NAMALWA (cell line): ENCODE results near the gene RANBP1.

Experiments used
- DNase-seq: peaks from one replicate; pipeline ENCODE4 v3.0.0-alpha.2; 2015; ENCODE audit warnings: low spot score

Gene RANBP1

GRCh38 chr22:20125201-20126174 lies 9.6 kb downstream of the RANBP1 start:
- no peak for DNase-seq

- DNase-seq = peak; percentile 43
These were observed 10.6 kb downstream of the RANBP1 start for GRCh38 chr22:20126284-20127029.

- DNase-seq = no peak
These were observed 11.5 kb downstream of the RANBP1 start for GRCh38 chr22:20127318-20127868.

GRCh38 chr22:20127869-20128618 lies 12.1 kb downstream of the RANBP1 start:
- no peak for DNase-seq

- no peak for DNase-seq
These were observed 12.7 kb downstream of the RANBP1 start for GRCh38 chr22:20128619-20128901.

GRCh38 chr22:20128902-20129746 lies 13.2 kb downstream of the RANBP1 start:
- peak; percentile 67 for DNase-seq

GRCh38 chr22:20129747-20130014 lies 13.8 kb downstream of the RANBP1 start:
- DNase-seq = no peak

- no peak for DNase-seq
These were observed 14.4 kb downstream of the RANBP1 start for GRCh38 chr22:20130319-20130718.

- no peak for DNase-seq
These were observed 15.1 kb downstream of the RANBP1 start for GRCh38 chr22:20130731-20131596.

- no peak for DNase-seq
These were observed 15.6 kb downstream of the RANBP1 start, which contains the start of gene ZDHHC8 for GRCh38 chr22:20131597-20131858. TSS of gene ZDHHC8 (plus strand) at chr22:20131804. CDS start at chr22:20131948, 144 bp downstream.

GRCh38 chr22:20131859-20132685 lies 16.2 kb downstream of the RANBP1 start:
- DNase-seq = no peak

GRCh38 chr22:20132686-20133246 lies 16.9 kb downstream of the RANBP1 start:
- no peak for DNase-seq

- DNase-seq = no peak
These were observed 18.1 kb downstream of the RANBP1 start for GRCh38 chr22:20133930-20134549.

- no peak for DNase-seq
These were observed 19.4 kb downstream of the RANBP1 start for GRCh38 chr22:20135265-20135664.

GRCh38 chr22:20135806-20136602 lies 20.1 kb downstream of the RANBP1 start:
- peak; percentile 55 for DNase-seq

- no peak for DNase-seq
These were observed 20.6 kb downstream of the RANBP1 start for GRCh38 chr22:20136603-20136873.

- DNase-seq = no peak
These were observed 21.2 kb downstream of the RANBP1 start for GRCh38 chr22:20137113-20137512.

GRCh38 chr22:20137671-20138416 lies 21.9 kb downstream of the RANBP1 start:
- no peak for DNase-seq
